IMR-90 (cell line): ENCODE results near the gene FDX1. TPM values are rescaled to one million over a fixed set of nuclear protein-coding genes. Genes with fewer than 3 reads are reported as not detected.

Experiments
- ATAC-seq: fragments of 200-7000 bp; cut with Tn5 transposase; 2 replicates; pipeline ENCODE4 v1.9.1; 2020; ENCODE audit warnings: low read depth, mild to moderate bottlenecking, moderate library complexity
- BruUV-seq: library from RNA; stranded (reverse); fragments of 400-500 nt; replicated peaks from 2 replicates; lab custom pipeline; 2021; lab: Mats Ljungman, UMichigan
- CTCF ChIA-PET: fragments of 300-600 bp; formaldehyde crosslinking; extraction: SDS; loops from one replicate; lab custom pipeline; 2021; ENCODE audit warnings: antibody characterized with exemption; lab: Yijun Ruan, JAX
- POLR2A ChIA-PET: fragments of 300-600 bp; sonication (Branson Sonifier 250); formaldehyde crosslinking; loops from one replicate; lab custom pipeline; 2022; ENCODE audit warnings: antibody characterized with exemption; ENCODE audit not compliant: unreplicated experiment; lab: Charles Lee
- DNase-seq: peaks from one replicate; pipeline ENCODE4 v3.0.0; 2013
- H2AFZ ChIP-seq: replicated peaks from 2 replicates; pipeline ENCODE3; 2013; ENCODE audit warnings: low read length, mild to moderate bottlenecking; ENCODE audit not compliant: poor library complexity
- H2AK5ac ChIP-seq: 2 replicates; pipeline ENCODE4 v1.6.1; 2013; ENCODE audit warnings: low read depth, low read length, inconsistent platforms
- H2AK9ac ChIP-seq: replicated peaks from 2 replicates; pipeline ENCODE3; 2013; ENCODE audit warnings: mild to moderate bottlenecking, low read depth, low read length, moderate library complexity; ENCODE audit not compliant: poor library complexity
- H2BK120ac ChIP-seq: 2 replicates; pipeline ENCODE4 v1.6.1; 2013; ENCODE audit warnings: low read depth, low read length, inconsistent platforms
- H2BK15ac ChIP-seq: 3 replicates; pipeline ENCODE4 v1.6.1; 2013; ENCODE audit warnings: low read depth, low read length, inconsistent platforms
- H2BK20ac ChIP-seq: 2 replicates; pipeline ENCODE4 v1.6.1; 2013; ENCODE audit warnings: low read depth, mild to moderate bottlenecking, inconsistent platforms, low read length, moderate library complexity
- H2BK5ac ChIP-seq: 2 replicates; pipeline ENCODE4 v1.6.1; 2013; ENCODE audit warnings: mild to moderate bottlenecking, low read depth, low read length, inconsistent platforms; ENCODE audit not compliant: poor library complexity, severe bottlenecking
- H3K14ac ChIP-seq: replicated peaks from 2 replicates; pipeline ENCODE4 v1.6.1; 2013; ENCODE audit warnings: low read depth, low read length, inconsistent platforms
- H3K18ac ChIP-seq: 2 replicates; pipeline ENCODE4 v1.6.1; 2013; ENCODE audit warnings: low read depth, low read length, control low read depth
- H3K23ac ChIP-seq: 2 replicates; pipeline ENCODE4 v1.6.1; 2013; ENCODE audit warnings: low read depth, low read length, inconsistent platforms
- H3K27ac ChIP-seq: 2 replicates; pipeline ENCODE4 v1.5.1; 2013; ENCODE audit warnings: mild to moderate bottlenecking, control low read depth, low read length; ENCODE audit not compliant: insufficient read depth
- H3K27me3 ChIP-seq: 2 replicates; pipeline ENCODE4 v1.6.1; 2013; ENCODE audit warnings: low read length; ENCODE audit not compliant: control insufficient read depth, insufficient read depth
- H3K36me3 ChIP-seq: 2 replicates; pipeline ENCODE4 v1.6.1; 2013; ENCODE audit warnings: low read length, mixed read lengths; ENCODE audit not compliant: control insufficient read depth, insufficient read depth
- H3K4ac ChIP-seq: 2 replicates; pipeline ENCODE4 v1.6.1; 2013; ENCODE audit warnings: low read depth, low read length, inconsistent platforms
- H3K4me1 ChIP-seq: 2 replicates; pipeline ENCODE4 v1.6.1; 2013; ENCODE audit warnings: low read length, mixed read lengths; ENCODE audit not compliant: control insufficient read depth, insufficient read depth
- H3K4me2 ChIP-seq: 2 replicates; pipeline ENCODE4 v1.6.1; 2013; ENCODE audit warnings: low read depth, mild to moderate bottlenecking, control low read depth, low read length, moderate library complexity
- H3K4me3 ChIP-seq: 2 replicates; pipeline ENCODE4 v1.5.1; 2013; ENCODE audit warnings: low read depth, mild to moderate bottlenecking, control low read depth, low read length, moderate library complexity; ENCODE audit not compliant: insufficient read depth
- H3K56ac ChIP-seq: 2 replicates; pipeline ENCODE4 v1.6.1; 2013; ENCODE audit warnings: low read length, inconsistent platforms; ENCODE audit not compliant: insufficient read depth; ENCODE audit errors: extremely low read depth
- H3K79me1 ChIP-seq, 2 experiments: 2 replicates each; pipeline ENCODE4 v1.6.1; 2013; ENCODE audit warnings: low read length in 2 of 2, inconsistent platforms in 1 of 2, low read depth in 1 of 2
- H3K9ac ChIP-seq: 2 replicates; pipeline ENCODE4 v1.6.1; 2013; ENCODE audit warnings: low read depth, low read length, control low read depth
- H3K9me1 ChIP-seq: 2 replicates; pipeline ENCODE4 v1.6.1; 2013; ENCODE audit warnings: low read length, inconsistent platforms; ENCODE audit not compliant: insufficient read depth
- H3K9me3 ChIP-seq: 2 replicates; pipeline ENCODE4 v1.6.1; 2013; ENCODE audit warnings: low read length; ENCODE audit not compliant: control insufficient read depth, insufficient read depth
- H4K20me1 ChIP-seq: 2 replicates; pipeline ENCODE4 v1.6.1; 2013; ENCODE audit warnings: low read length, inconsistent platforms; ENCODE audit not compliant: insufficient read depth
- H4K5ac ChIP-seq: 2 replicates; pipeline ENCODE4 v1.6.1; 2013; ENCODE audit warnings: mild to moderate bottlenecking, low read depth, low read length, control low read depth
- H4K8ac ChIP-seq, 2 experiments: 2 replicates each; pipeline ENCODE4 v1.6.1; 2013; ENCODE audit warnings: low read depth in 2 of 2, low read length in 2 of 2, control low read depth in 1 of 2, inconsistent platforms in 1 of 2
- H4K91ac ChIP-seq: 2 replicates; pipeline ENCODE4 v1.6.1; 2013; ENCODE audit warnings: low read depth, low read length, inconsistent platforms; ENCODE audit not compliant: insufficient read depth
- CEBPB ChIP-seq: IDR thresholded peaks from 2 replicates; pipeline ENCODE4 v1.6.1; 2012; ENCODE audit warnings: low read depth, low read length, improper control_type of control experiment
- CTCF ChIP-seq: conservative IDR thresholded peaks from 2 replicates; pipeline ENCODE4 v1.5.1; 2012; ENCODE audit warnings: mild to moderate bottlenecking, low read depth, low read length, improper control_type of control experiment
- ELK1 ChIP-seq: fragments of 150-350 bp; IDR thresholded peaks from 2 replicates; pipeline ENCODE4 v1.6.1; 2016; ENCODE audit warnings: low read depth, mild to moderate bottlenecking, low read length, moderate library complexity, borderline replicate concordance
- MAZ ChIP-seq: IDR thresholded peaks from 2 replicates; pipeline ENCODE4 v1.6.1; 2012; ENCODE audit warnings: low read depth, mild to moderate bottlenecking, low read length, improper control_type of control experiment, moderate library complexity, borderline replicate concordance
- MXI1 ChIP-seq: IDR thresholded peaks from 2 replicates; pipeline ENCODE4 v1.6.1; 2012; ENCODE audit warnings: low read depth, mild to moderate bottlenecking, low read length, moderate library complexity, borderline replicate concordance
- NFE2L2 ChIP-seq: fragments of 150-350 bp; IDR thresholded peaks from 2 replicates; pipeline ENCODE4 v1.6.1; 2016; ENCODE audit warnings: low read depth, mild to moderate bottlenecking, low read length
- RAD21 ChIP-seq: IDR thresholded peaks from 2 replicates; pipeline ENCODE4 v1.6.1; 2012; ENCODE audit warnings: low read length, improper control_type of control experiment
- RFX5 ChIP-seq: IDR thresholded peaks from 2 replicates; pipeline ENCODE4 v1.8.0; 2012; ENCODE audit warnings: low read depth, mild to moderate bottlenecking, low read length, moderate library complexity
- USF2 ChIP-seq: fragments of 150-350 bp; IDR thresholded peaks from 2 replicates; pipeline ENCODE4 v1.6.1; 2017; ENCODE audit warnings: mild to moderate bottlenecking, antibody characterized with exemption, low read length, low read depth
- WGBS, 2 experiments: methylation state at CpG; one replicate each; pipeline versions ENCODE4 v1.1.5 to v1.1.7; 2013; ENCODE audit warnings: missing lambda C conversion rate in 2 of 2; ENCODE audit not compliant: insufficient read length in 1 of 2; ENCODE audit errors: extremely low coverage in 2 of 2; 5-methylcytosine and 5-hydroxymethylcytosine counted together
- dilution Hi-C: fragments of 300-500 bp; cut with HindIII; formaldehyde crosslinking; loops from one replicate; pipeline ENCODE4 v1.14.3; 2018; ENCODE audit warnings: low sequenced_read_pairs; ENCODE audit not compliant: unreplicated experiment
- in situ Hi-C: fragments of 300-500 bp; cut with MboI; formaldehyde crosslinking; loops from 3 replicates; pipeline ENCODE4 v1.14.3; 2019; ENCODE audit warnings: low sequenced_read_pairs, inconsistent platforms, mixed read lengths
- intact Hi-C: fragments of 100-400 bp; cut with micrococcal nuclease; formaldehyde crosslinking; loops from 2 replicates; pipeline ENCODE4 v1.10.0; 2022
- polyA plus RNA-seq, 3 experiments: library from polyadenylated mRNA; depleted of rRNA; stranded (reverse); fragments of >200 nt; gene quantifications; 2 replicates each; pipeline ENCODE4 v1.2.3, GENCODE V29; 2012; ENCODE audit warnings: low replicate concordance in 1 of 3
- total RNA-seq: library from RNA; depleted of rRNA; stranded (reverse); fragments of >200 nt; gene quantifications from 2 replicates; pipeline ENCODE4 v1.2.3, GENCODE V29; 2012

The FDX1 gene
- total and polyA plus RNA-seq, 2 of the 4 experiments (the other 2 are of a cell fraction), result 4.3 to 5.1 TPM

- Histone ChIP-seq H3K27me3 (no peaks in the 10 kb centered on the region; the same call in 1 of the 2 replicates), H4K91ac (no peak overlapping the region), H2AK5ac (0 out of 2 replicates have a peak overlapping the region, but pooled peaks have one; percentile 5), H3K36me3 (no peaks in the 10 kb centered on the region), H3K4ac (no peak overlapping the region), H3K23ac (no peak overlapping the region), H4K8ac (no peak overlapping the region), H3K27ac (no peak overlapping the region), H3K9me3 (no peaks in the 10 kb centered on the region), H3K14ac (0 out of 2 replicates have a peak overlapping the region, but pooled peaks have one; percentile 33), H3K4me1 (peaks cover 3% of the 10 kb centered on the region), H2BK5ac (no peak overlapping the region), H3K79me1 (no peaks in the 10 kb centered on the region), H2AK9ac (no peak overlapping the region), H3K18ac (no peak overlapping the region), H2BK15ac (no peak overlapping the region), H2BK20ac (no peak overlapping the region), H3K9ac (no peak overlapping the region), H4K5ac (no peak overlapping the region), H2AFZ (no peak overlapping the region), H2BK120ac (no peak overlapping the region), H3K9me1 (no peaks in the 10 kb centered on the region), H4K20me1 (no peaks in the 10 kb centered on the region), H3K56ac (no peak overlapping the region), H3K4me2 (no peak overlapping the region), H3K4me3 (no peak overlapping the region)
- ChIA-PET CTCF (interaction anchor here (0.7 kb wide), 1 partner anchor 11 kb away, joined by 3 read pairs; no protein-coding TSS in a partner anchor), POLR2A (no interaction called here)
- ATAC-seq (no peak), DNase-seq (no peak)
- no peak for TF ChIP-seq MAZ
- TF ChIP-seq CTCF, result no peak
- TF ChIP-seq RFX5, result no peak
- TF ChIP-seq USF2, result no peak
- no peak for TF ChIP-seq RAD21
- TF ChIP-seq MXI1, result no peak
- no peak for TF ChIP-seq NFE2L2
- no peak for TF ChIP-seq CEBPB
- no peak for TF ChIP-seq ELK1
- dilution Hi-C loops, result no loop called here
- in situ Hi-C loops, result no loop called here
- WGBS, 2 experiments, result no CpG with 5 or more reads among the region's 1 CpG
- intact Hi-C loops, result no loop called here
- BruUV-seq, result no TSS peak
Observed at GRCh38 chr11:110492321-110492685, 62.6 kb downstream of the FDX1 start.
